WTC11 (cell line): ENCODE measurements around the gene HYAL2.

ENCODE experiments used
- ATF1 ChIP-seq: sonication (generic); formaldehyde crosslinking; IDR thresholded peaks from 2 replicates; pipeline ENCODE4 v1.8.1; 2023; ENCODE audit warnings: mild to moderate bottlenecking, moderate library complexity, missing genetic modification reagents
- CREB1 ChIP-seq: sonication (generic); formaldehyde crosslinking; IDR thresholded peaks from 2 replicates; pipeline ENCODE4 v1.8.0; 2023; ENCODE audit warnings: mild to moderate bottlenecking, missing genetic modification reagents
- EMX1 ChIP-seq: fragments of 250-450 bp; sonication (Bioruptor Pico); IDR thresholded peaks from 2 replicates; pipeline ENCODE4 v1.8.0; 2021; ENCODE audit warnings: mild to moderate bottlenecking
- FOXJ3 ChIP-seq: sonication (generic); formaldehyde crosslinking; IDR thresholded peaks from 2 replicates; pipeline ENCODE4 v1.9.0; 2021; ENCODE audit warnings: missing genetic modification reagents, mild to moderate bottlenecking, borderline replicate concordance
- NFATC4 ChIP-seq: fragments of 250-450 bp; sonication (Bioruptor Pico); IDR thresholded peaks from 2 replicates; pipeline ENCODE4 v1.9.0; 2021; ENCODE audit warnings: mild to moderate bottlenecking
- NR2C2 ChIP-seq: sonication (generic); formaldehyde crosslinking; IDR thresholded peaks from 2 replicates; pipeline ENCODE4 v1.8.0; 2022; ENCODE audit warnings: mild to moderate bottlenecking, missing genetic modification reagents
- TCF7 ChIP-seq: sonication (generic); formaldehyde crosslinking; IDR thresholded peaks from 2 replicates; pipeline ENCODE4 v1.8.0; 2022; ENCODE audit warnings: mild to moderate bottlenecking, low read depth, missing genetic modification reagents, moderate library complexity
- TEAD4 ChIP-seq: sonication (generic); formaldehyde crosslinking; IDR thresholded peaks from 2 replicates; pipeline ENCODE4 v1.8.0; 2022; ENCODE audit warnings: mild to moderate bottlenecking, missing genetic modification reagents
- ZNF416 ChIP-seq: fragments of 250-450 bp; sonication (Bioruptor Pico); IDR thresholded peaks from 2 replicates; pipeline ENCODE4 v1.9.0; 2021; ENCODE audit warnings: mild to moderate bottlenecking, inconsistent platforms
- TF ChIP-seq, protein P1 (sequence below): fragments of 200-600 bp; IDR thresholded peaks from 2 replicates; pipeline ENCODE4 v1.8.0; 2022; ENCODE audit warnings: antibody characterized with exemption
- TF ChIP-seq, protein P2 (sequence below): fragments of 250-450 bp; sonication (Bioruptor Pico); IDR thresholded peaks from 2 replicates; pipeline ENCODE4 v1.8.0; 2021; ENCODE audit warnings: mild to moderate bottlenecking
- TF ChIP-seq, protein P3 (sequence below): sonication (generic); formaldehyde crosslinking; IDR thresholded peaks from 2 replicates; pipeline ENCODE4 v1.8.1; 2022; ENCODE audit warnings: mild to moderate bottlenecking, moderate library complexity, missing genetic modification reagents
- TF ChIP-seq, protein P4 (sequence below): sonication (generic); formaldehyde crosslinking; IDR thresholded peaks from 2 replicates; pipeline ENCODE4 v1.8.1; 2023; ENCODE audit warnings: mild to moderate bottlenecking, missing genetic modification reagents, borderline replicate concordance
- TF ChIP-seq, protein P5 (sequence below): fragments of 250-450 bp; sonication (Bioruptor Pico); conservative IDR thresholded peaks from 2 replicates; pipeline ENCODE4 v1.9.0; 2021; ENCODE audit warnings: mild to moderate bottlenecking

DNA sequence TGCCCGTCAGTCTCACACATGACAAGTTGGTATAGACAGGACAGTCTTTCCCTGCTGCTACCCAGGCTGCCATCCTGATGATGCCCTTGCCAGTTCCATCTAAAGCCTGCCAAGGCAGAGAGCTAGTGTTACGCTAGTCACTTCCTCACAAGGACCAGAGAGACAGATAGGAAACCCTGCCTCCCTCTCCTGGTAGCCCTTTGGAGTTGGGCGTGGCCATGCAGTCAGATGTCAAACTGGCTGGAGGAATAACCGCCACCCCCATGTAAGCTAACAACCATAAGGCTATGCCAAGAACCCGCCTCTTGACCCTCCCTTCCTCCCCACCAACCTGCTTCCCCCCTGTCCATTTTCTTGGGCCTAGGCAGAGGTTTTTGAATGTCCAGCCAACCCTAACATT, 34.0 kb upstream of the HYAL2 start:
- TF ChIP-seq ZNF416 (CRISPR knock-in tag) (no peak), FOXJ3 (CRISPR knock-in tag) (no peak), NR2C2 (CRISPR knock-in tag) (no peak), TCF7 (CRISPR knock-in tag) (no peak), NFATC4 (no peak), TEAD4 (CRISPR knock-in tag) (no peak), ATF1 (CRISPR knock-in tag) (no peak), CREB1 (no peak), EMX1 (CRISPR knock-in tag) (no peak)
- TF ChIP-seq, protein P1, sequence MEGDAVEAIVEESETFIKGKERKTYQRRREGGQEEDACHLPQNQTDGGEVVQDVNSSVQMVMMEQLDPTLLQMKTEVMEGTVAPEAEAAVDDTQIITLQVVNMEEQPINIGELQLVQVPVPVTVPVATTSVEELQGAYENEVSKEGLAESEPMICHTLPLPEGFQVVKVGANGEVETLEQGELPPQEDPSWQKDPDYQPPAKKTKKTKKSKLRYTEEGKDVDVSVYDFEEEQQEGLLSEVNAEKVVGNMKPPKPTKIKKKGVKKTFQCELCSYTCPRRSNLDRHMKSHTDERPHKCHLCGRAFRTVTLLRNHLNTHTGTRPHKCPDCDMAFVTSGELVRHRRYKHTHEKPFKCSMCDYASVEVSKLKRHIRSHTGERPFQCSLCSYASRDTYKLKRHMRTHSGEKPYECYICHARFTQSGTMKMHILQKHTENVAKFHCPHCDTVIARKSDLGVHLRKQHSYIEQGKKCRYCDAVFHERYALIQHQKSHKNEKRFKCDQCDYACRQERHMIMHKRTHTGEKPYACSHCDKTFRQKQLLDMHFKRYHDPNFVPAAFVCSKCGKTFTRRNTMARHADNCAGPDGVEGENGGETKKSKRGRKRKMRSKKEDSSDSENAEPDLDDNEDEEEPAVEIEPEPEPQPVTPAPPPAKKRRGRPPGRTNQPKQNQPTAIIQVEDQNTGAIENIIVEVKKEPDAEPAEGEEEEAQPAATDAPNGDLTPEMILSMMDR, result no peak
- TF ChIP-seq, protein P2, sequence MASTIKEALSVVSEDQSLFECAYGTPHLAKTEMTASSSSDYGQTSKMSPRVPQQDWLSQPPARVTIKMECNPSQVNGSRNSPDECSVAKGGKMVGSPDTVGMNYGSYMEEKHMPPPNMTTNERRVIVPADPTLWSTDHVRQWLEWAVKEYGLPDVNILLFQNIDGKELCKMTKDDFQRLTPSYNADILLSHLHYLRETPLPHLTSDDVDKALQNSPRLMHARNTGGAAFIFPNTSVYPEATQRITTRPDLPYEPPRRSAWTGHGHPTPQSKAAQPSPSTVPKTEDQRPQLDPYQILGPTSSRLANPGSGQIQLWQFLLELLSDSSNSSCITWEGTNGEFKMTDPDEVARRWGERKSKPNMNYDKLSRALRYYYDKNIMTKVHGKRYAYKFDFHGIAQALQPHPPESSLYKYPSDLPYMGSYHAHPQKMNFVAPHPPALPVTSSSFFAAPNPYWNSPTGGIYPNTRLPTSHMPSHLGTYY (CRISPR knock-in tag), result no peak
- TF ChIP-seq, protein P3, sequence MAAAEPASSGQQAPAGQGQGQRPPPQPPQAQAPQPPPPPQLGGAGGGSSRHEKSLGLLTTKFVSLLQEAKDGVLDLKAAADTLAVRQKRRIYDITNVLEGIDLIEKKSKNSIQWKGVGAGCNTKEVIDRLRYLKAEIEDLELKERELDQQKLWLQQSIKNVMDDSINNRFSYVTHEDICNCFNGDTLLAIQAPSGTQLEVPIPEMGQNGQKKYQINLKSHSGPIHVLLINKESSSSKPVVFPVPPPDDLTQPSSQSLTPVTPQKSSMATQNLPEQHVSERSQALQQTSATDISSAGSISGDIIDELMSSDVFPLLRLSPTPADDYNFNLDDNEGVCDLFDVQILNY (CRISPR knock-in tag), result no peak
- TF ChIP-seq, protein P4, sequence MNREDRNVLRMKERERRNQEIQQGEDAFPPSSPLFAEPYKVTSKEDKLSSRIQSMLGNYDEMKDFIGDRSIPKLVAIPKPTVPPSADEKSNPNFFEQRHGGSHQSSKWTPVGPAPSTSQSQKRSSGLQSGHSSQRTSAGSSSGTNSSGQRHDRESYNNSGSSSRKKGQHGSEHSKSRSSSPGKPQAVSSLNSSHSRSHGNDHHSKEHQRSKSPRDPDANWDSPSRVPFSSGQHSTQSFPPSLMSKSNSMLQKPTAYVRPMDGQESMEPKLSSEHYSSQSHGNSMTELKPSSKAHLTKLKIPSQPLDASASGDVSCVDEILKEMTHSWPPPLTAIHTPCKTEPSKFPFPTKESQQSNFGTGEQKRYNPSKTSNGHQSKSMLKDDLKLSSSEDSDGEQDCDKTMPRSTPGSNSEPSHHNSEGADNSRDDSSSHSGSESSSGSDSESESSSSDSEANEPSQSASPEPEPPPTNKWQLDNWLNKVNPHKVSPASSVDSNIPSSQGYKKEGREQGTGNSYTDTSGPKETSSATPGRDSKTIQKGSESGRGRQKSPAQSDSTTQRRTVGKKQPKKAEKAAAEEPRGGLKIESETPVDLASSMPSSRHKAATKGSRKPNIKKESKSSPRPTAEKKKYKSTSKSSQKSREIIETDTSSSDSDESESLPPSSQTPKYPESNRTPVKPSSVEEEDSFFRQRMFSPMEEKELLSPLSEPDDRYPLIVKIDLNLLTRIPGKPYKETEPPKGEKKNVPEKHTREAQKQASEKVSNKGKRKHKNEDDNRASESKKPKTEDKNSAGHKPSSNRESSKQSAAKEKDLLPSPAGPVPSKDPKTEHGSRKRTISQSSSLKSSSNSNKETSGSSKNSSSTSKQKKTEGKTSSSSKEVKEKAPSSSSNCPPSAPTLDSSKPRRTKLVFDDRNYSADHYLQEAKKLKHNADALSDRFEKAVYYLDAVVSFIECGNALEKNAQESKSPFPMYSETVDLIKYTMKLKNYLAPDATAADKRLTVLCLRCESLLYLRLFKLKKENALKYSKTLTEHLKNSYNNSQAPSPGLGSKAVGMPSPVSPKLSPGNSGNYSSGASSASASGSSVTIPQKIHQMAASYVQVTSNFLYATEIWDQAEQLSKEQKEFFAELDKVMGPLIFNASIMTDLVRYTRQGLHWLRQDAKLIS, result no peak
- TF ChIP-seq, protein P5, sequence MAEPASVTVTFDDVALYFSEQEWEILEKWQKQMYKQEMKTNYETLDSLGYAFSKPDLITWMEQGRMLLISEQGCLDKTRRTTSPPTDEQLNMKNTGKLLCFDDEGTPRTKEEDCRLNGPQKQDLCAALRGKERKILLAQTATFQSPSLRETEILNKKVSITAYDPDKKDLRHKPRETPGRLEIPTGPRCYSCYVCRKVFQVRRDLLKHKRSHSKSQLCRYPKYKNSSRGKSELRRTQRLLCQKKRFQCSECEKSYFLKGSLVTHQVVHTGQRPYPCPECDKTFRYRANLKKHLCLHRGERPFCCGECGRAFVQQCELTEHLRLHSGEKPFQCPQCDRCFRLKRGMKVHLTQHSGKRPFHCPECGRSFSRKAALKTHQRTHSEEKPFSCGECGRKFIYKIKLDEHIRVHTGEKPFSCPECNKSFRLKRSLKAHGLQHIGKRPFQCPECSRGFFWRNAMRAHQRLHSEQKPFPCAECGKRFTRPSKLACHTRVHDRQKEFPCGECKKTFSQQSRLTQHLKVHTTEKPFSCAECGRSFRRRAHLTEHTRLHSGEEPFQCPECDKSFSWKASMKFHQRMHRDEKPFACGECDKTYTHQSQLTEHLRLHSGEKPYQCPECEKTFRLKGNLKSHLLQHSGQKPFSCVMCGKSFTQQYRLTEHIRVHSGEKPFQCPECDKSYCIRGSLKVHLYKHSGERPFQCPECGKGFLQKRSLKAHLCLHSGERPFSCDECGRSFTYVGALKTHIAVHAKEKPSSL (CRISPR knock-in tag), result no peak
